ENCODE results near the gene CHAF1A. TPM values are rescaled to one million over a fixed set of nuclear protein-coding genes. Genes with fewer than 3 reads are reported as not detected.

CHAF1A gene
- polyA plus RNA-seq, 1 donor from 2014 or later: 9.4 TPM

DNA sequence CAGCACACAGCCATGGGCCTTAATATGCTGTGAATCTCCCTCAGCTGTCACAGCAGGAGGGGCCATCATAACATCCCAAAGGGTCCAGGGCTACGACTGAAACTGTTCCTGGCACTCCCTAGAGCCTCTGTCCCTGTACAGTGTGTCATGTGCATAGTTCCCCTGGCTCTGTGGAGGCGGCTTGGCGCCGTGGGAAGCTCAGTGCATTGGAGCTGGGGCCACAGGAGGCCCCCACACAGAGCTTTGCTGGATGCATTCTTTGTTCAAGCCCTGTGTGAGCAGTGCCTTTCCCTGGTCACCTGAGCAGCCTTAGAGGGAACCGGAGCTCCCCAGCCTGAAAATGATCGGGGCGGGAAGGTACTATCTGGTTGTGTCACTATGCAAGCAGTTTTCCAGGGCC lies 33.8 kb downstream of the CHAF1A start:
- H2AFZ ChIP-seq (ENCODE audit: low read depth, low read length): no peak overlapping the region
- TF ChIP-seq REST (IDR thresholded peaks at IDR 0.05; ENCODE audit: borderline replicate concordance): no peak
- TF ChIP-seq SMC3 (conservative IDR thresholded peaks at IDR 0.05; ENCODE audit: poor library complexity): no peak
- no peak for TF ChIP-seq TAF1 (IDR thresholded peaks at IDR 0.05; ENCODE audit: low read depth)
- no peak for TF ChIP-seq EZH2 (IDR thresholded peaks at IDR 0.05; ENCODE audit: borderline replicate concordance, insufficient read depth, low read length, poor library complexity, severe bottlenecking)
- no peak for TF ChIP-seq MXI1 (conservative IDR thresholded peaks at IDR 0.05; ENCODE audit: poor library complexity, severe bottlenecking)
- TF ChIP-seq RAD21 (conservative IDR thresholded peaks at IDR 0.05): no peak
- TF ChIP-seq EP300 (conservative IDR thresholded peaks at IDR 0.05; ENCODE audit: poor library complexity, severe bottlenecking): no peak
- no peak for TF ChIP-seq POLR2AphosphoS5 (IDR thresholded peaks at IDR 0.05)
- TF ChIP-seq CTCF (IDR thresholded peaks at IDR 0.05; ENCODE audit: poor library complexity, severe bottlenecking): no peak
- no peak overlapping the region for H3K4me2 ChIP-seq (ENCODE audit: low read length)
- no peak overlapping the region for H3K9ac ChIP-seq (ENCODE audit: low read length)
- H3K36me3 ChIP-seq (ENCODE audit: insufficient read depth, low read length): no peaks in the 10 kb centered on the region
- H3K9me2 ChIP-seq (ENCODE audit: insufficient read depth, low read length): no peaks in the 10 kb centered on the region
- no peaks in the 10 kb centered on the region for H3F3A ChIP-seq (ENCODE audit: insufficient read depth, low read length, poor library complexity, severe bottlenecking)
- no peaks in the 10 kb centered on the region for H3K9me3 ChIP-seq (ENCODE audit: low read length)
- no peaks in the 10 kb centered on the region for H3K79me2 ChIP-seq (replicated peaks; ENCODE audit: insufficient read depth, low read length)
- H4K20me1 ChIP-seq (ENCODE audit: insufficient read depth): no peaks in the 10 kb centered on the region
- H3K27ac ChIP-seq (ENCODE audit: low read length): no peak overlapping the region
- H3K27me3 ChIP-seq (ENCODE audit: insufficient read depth, low read depth, low read length): no peaks in the 10 kb centered on the region
- H3K4me3 ChIP-seq (ENCODE audit: low read length): no peak overlapping the region

DNA sequence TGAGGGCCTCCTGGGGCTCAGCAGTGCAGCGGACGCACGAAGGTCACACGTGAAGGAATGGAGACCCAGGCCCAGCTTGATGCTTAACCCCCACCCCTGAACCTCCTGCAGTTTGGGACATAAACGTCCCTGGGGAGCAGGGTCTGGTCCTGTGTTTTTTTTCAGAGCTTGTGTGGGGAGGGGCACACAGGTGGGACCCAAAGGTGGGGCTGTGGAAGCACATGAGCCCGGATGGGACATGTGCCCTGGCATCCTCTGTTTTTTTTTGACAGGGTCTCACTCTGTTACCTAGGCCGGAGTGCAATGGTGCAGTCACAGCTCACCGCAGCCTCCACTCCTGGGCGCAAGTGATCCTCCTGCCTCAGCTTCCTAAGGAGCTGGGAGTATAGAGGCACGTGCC lies 34.7 kb downstream of the CHAF1A start:
- H3K9me2 ChIP-seq (ENCODE audit: insufficient read depth, low read length): no peaks in the 10 kb centered on the region
- no peaks in the 10 kb centered on the region for H3K36me3 ChIP-seq (ENCODE audit: insufficient read depth, low read length)
- TF ChIP-seq EZH2 (IDR thresholded peaks at IDR 0.05; ENCODE audit: borderline replicate concordance, insufficient read depth, low read length, poor library complexity, severe bottlenecking) (no peak), REST (IDR thresholded peaks at IDR 0.05; ENCODE audit: borderline replicate concordance) (no peak), CTCF (IDR thresholded peaks at IDR 0.05; ENCODE audit: poor library complexity, severe bottlenecking) (no peak), EP300 (conservative IDR thresholded peaks at IDR 0.05; ENCODE audit: poor library complexity, severe bottlenecking) (no peak), MXI1 (conservative IDR thresholded peaks at IDR 0.05; ENCODE audit: poor library complexity, severe bottlenecking) (no peak), POLR2AphosphoS5 (IDR thresholded peaks at IDR 0.05) (no peak)

More for the DNA sequence above, 34.7 kb downstream of the CHAF1A start:
- H3K27me3 ChIP-seq (ENCODE audit: insufficient read depth, low read depth, low read length): no peaks in the 10 kb centered on the region
- H3F3A ChIP-seq (ENCODE audit: insufficient read depth, low read length, poor library complexity, severe bottlenecking): no peaks in the 10 kb centered on the region
- H3K79me2 ChIP-seq (replicated peaks; ENCODE audit: insufficient read depth, low read length): no peaks in the 10 kb centered on the region
- H3K9me3 ChIP-seq (ENCODE audit: low read length): no peaks in the 10 kb centered on the region
- no peaks in the 10 kb centered on the region for H4K20me1 ChIP-seq (ENCODE audit: insufficient read depth)
- no peak overlapping the region for H3K27ac ChIP-seq (ENCODE audit: low read length)
- H3K4me3 ChIP-seq (ENCODE audit: low read length): no peak overlapping the region
- no peak overlapping the region for H2AFZ ChIP-seq (ENCODE audit: low read depth, low read length)
- no peak overlapping the region for H3K9ac ChIP-seq (ENCODE audit: low read length)
- no peak overlapping the region for H3K4me2 ChIP-seq (ENCODE audit: low read length)
